ENCODE results near the gene BMPR1A. TPM values are rescaled to one million over a fixed set of nuclear protein-coding genes. Genes with fewer than 3 reads are reported as not detected.

The BMPR1A gene
- total and polyA plus RNA-seq, 10 of the 15 experiments (the other 5 are each of a cell fraction or from before 2014, with no cell fraction given), result 2.3 to 22.7 (median 13.1) TPM

DNA sequence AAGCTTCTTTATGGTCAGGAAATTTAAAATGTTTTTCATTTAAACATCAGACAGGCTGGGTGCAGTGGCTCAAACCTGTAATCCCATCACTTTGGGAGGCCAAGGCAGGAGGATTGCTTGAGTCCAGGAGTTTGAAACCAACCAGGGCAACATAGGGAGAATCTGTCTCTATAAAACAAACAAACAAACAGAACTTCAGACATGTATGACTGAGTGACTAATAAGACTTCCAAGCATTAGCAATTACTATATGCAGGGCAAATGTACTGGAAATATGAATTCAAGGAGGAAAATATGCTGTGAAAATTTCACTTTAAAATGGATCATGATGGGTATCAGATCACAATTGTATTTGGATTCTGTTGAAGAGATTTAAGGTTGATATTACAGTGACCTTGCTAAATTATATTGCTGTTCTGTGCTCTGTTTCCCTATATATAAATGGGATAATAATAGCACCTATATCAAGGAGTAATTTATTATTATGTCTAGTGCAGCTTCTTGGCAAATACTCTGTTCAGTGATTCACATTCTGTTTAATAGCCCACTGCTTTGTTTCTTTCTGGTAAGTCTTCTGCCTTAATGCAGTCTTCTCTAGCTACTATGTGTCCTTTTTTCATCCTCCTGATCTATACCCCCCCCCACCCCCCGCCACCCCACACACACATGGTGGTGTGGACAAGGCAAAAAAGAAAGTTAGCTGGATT is 36.2 kb downstream of the BMPR1A start:
- no peak overlapping the region for H3K9ac ChIP-seq (ENCODE audit: control insufficient read depth, insufficient read depth, low read length)
- CTCF ChIA-PET, result no interaction called here
- no peak overlapping the region for H3K4me3 ChIP-seq
- DNase-seq (ENCODE audit: low read depth, low spot score), result no peak
- H3K4me1 ChIP-seq (ENCODE audit: control insufficient read depth, insufficient read depth, low read length), result no peaks in the 10 kb centered on the region
- no TSS peak for BruUV-seq (replicated peaks)
- H3K79me2 ChIP-seq (ENCODE audit: control insufficient read depth, insufficient read depth, low read length), result peaks cover 9% of the 10 kb centered on the region
- no peaks in the 10 kb centered on the region for H3K36me3 ChIP-seq (ENCODE audit: control insufficient read depth in 2 of 2, insufficient read depth in 2 of 2, low read length in 1 of 2)
- no peak for FAIRE-seq
- no peaks in the 10 kb centered on the region for H4K20me1 ChIP-seq (ENCODE audit: control insufficient read depth, insufficient read depth)
- no peak overlapping the region for H2AFZ ChIP-seq (ENCODE audit: control insufficient read depth, low read depth, low read length)
- H3K4me2 ChIP-seq (ENCODE audit: control insufficient read depth, insufficient read depth), result no peak overlapping the region
- SMC1A ChIA-PET (ENCODE audit: uncharacterized antibody, unreplicated experiment), result no interaction called here
- 43% methylated on average over 1 of the region's 1 CpG for WGBS (ENCODE audit: insufficient coverage, insufficient replicate concordance, low lambda C conversion rate, missing lambda C conversion rate)
- no peak for ATAC-seq
- H3K9me3 ChIP-seq (replicated peaks; ENCODE audit: control insufficient read depth, insufficient read depth, low read length), result peaks cover 3% of the 10 kb centered on the region; the same call in 2 of the 3 replicates
- H3K27me3 ChIP-seq (replicated peaks in 1 of 2; ENCODE audit: control insufficient read depth in 2 of 2, insufficient read depth in 2 of 2, low read length in 1 of 2), result no peaks in the 10 kb centered on the region
- in situ Hi-C loops (cut with MboI) (no loop called here), intact Hi-C loops (cut with micrococcal nuclease; ENCODE audit: unreplicated experiment) (loop anchor here (10.0 kb wide), 1 partner anchor 78 kb away; no protein-coding TSS in a partner anchor)
- POLR2A ChIA-PET, result interaction anchor here (0.6 kb wide), 1 partner anchor 20 kb away, joined by 3 read pairs; no protein-coding TSS in a partner anchor
- TF ChIP-seq ZNF24 (IDR thresholded peaks at IDR 0.05), result no peak
- no peak for TF ChIP-seq MXI1 (IDR thresholded peaks at IDR 0.05; ENCODE audit: low read depth, low read length)
- no peak for TF ChIP-seq BCL11A (IDR thresholded peaks at IDR 0.05; ENCODE audit: low read depth, low read length)
- TF ChIP-seq NR2C2 (IDR thresholded peaks at IDR 0.05; ENCODE audit: borderline replicate concordance, control insufficient read depth, insufficient read length, low read depth), result no peak
- no peak for TF ChIP-seq PML (IDR thresholded peaks at IDR 0.05; ENCODE audit: low read length)
- RAD21 ChIA-PET (ENCODE audit: unreplicated experiment), result interaction anchor here (0.7 kb wide), 1 partner anchor 162 kb away, joined by 3 read pairs; no protein-coding TSS in a partner anchor
- no peak overlapping the region for H3K27ac ChIP-seq (ENCODE audit: control insufficient read depth, insufficient read depth)

DNA sequence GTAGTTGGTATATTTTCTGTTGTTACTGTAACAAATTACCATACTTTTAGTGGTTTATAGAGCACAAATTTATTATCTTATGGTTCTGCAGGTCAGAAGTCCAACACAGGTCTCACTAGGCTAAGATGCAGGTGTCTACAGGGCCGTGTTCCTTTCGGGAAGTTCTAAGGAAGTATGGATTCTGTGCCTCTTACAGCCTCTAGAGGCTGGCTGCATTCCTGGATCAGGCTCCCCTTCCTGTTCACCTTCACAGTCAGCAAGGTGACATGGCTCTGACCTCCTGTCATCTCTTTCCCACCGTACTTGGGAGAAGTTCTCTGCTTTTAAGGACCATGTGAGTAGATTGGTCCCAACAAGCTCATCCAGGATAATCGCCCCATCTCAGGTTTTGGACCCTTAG is 37.3 kb downstream of the BMPR1A start:
- no peak overlapping the region for H2AFZ ChIP-seq (ENCODE audit: control insufficient read depth, low read depth, low read length)
- no peak overlapping the region for H3K4me3 ChIP-seq
- intact Hi-C loops (cut with micrococcal nuclease; ENCODE audit: unreplicated experiment) (loop anchor here (10.0 kb wide), 1 partner anchor 79 kb away; no protein-coding TSS in a partner anchor), in situ Hi-C loops (cut with MboI) (no loop called here)
- RAD21 ChIA-PET (ENCODE audit: unreplicated experiment), result no interaction called here
- no peaks in the 10 kb centered on the region for H4K20me1 ChIP-seq (ENCODE audit: control insufficient read depth, insufficient read depth)
- SMC1A ChIA-PET (ENCODE audit: uncharacterized antibody, unreplicated experiment), result no interaction called here
- H3K27ac ChIP-seq (ENCODE audit: control insufficient read depth, insufficient read depth), result no peak overlapping the region
- no peak for TF ChIP-seq BACH1 (IDR thresholded peaks at IDR 0.05; ENCODE audit: borderline replicate concordance)
- no peak for TF ChIP-seq BHLHE40 (IDR thresholded peaks at IDR 0.05; ENCODE audit: borderline replicate concordance in 1 of 2, low read depth in 2 of 2, low read length in 1 of 2)
- TF ChIP-seq BRCA1 (IDR thresholded peaks at IDR 0.05; ENCODE audit: low read depth, low read length), result no peak
- TF ChIP-seq SMAD5 (IDR thresholded peaks at IDR 0.05; ENCODE audit: low read depth), result no peak
- H3K36me3 ChIP-seq (ENCODE audit: control insufficient read depth in 2 of 2, insufficient read depth in 2 of 2, low read length in 1 of 2), result no peaks in the 10 kb centered on the region
- no TSS peak for BruUV-seq (replicated peaks)
- no peak overlapping the region for H3K4me2 ChIP-seq (ENCODE audit: control insufficient read depth, insufficient read depth)
- no peaks in the 10 kb centered on the region for H3K9me3 ChIP-seq (replicated peaks; ENCODE audit: control insufficient read depth, insufficient read depth, low read length)
- DNase-seq (ENCODE audit: low read depth, low spot score), result no peak
- peaks cover 14% of the 10 kb centered on the region for H3K79me2 ChIP-seq (ENCODE audit: control insufficient read depth, insufficient read depth, low read length)
- no peak for ATAC-seq
- POLR2A ChIA-PET, result no interaction called here
- WGBS (ENCODE audit: insufficient coverage, insufficient replicate concordance, low lambda C conversion rate, missing lambda C conversion rate), result 46% methylated on average over 4 of the region's 4 CpGs
- no peak overlapping the region for H3K9ac ChIP-seq (ENCODE audit: control insufficient read depth, insufficient read depth, low read length)
- H3K27me3 ChIP-seq (replicated peaks in 1 of 2; ENCODE audit: control insufficient read depth in 2 of 2, insufficient read depth in 2 of 2, low read length in 1 of 2), result no peaks in the 10 kb centered on the region
- peaks cover 1% of the 10 kb centered on the region; the same call in 1 of the 2 replicates for H3K4me1 ChIP-seq (ENCODE audit: control insufficient read depth, insufficient read depth, low read length)
- CTCF ChIA-PET, result no interaction called here
- no peak for FAIRE-seq

All from GM12878 (cell line).